Neural crest cell (in vitro differentiated cells): ENCODE results near the gene MBD1. TPM values are rescaled to one million over a fixed set of nuclear protein-coding genes. Genes with fewer than 3 reads are reported as not detected.

Experiments
- DNase-seq: peaks from one replicate; pipeline ENCODE4 v3.0.0; 2021; ENCODE audit warnings: low read depth, mixed read lengths, low spot score
- H3K27ac Mint-ChIP-seq: one replicate; pipeline ENCODE4 v1.8.0; 2021; ENCODE audit warnings: mild to moderate bottlenecking, mixed read lengths; ENCODE audit not compliant: unreplicated experiment
- H3K27me3 Mint-ChIP-seq: 2 replicates; pipeline ENCODE4 v1.8.0; 2021; ENCODE audit warnings: low read depth, mild to moderate bottlenecking, mixed read lengths
- H3K36me3 Mint-ChIP-seq: 2 replicates; pipeline ENCODE4 v1.8.0; 2021; ENCODE audit warnings: low read depth, mild to moderate bottlenecking, mixed read lengths
- H3K4me1 Mint-ChIP-seq: 2 replicates; pipeline ENCODE4 v1.8.0; 2021; ENCODE audit warnings: mixed read lengths
- H3K4me3 Mint-ChIP-seq: one replicate; pipeline ENCODE4 v1.8.0; 2021; ENCODE audit warnings: mild to moderate bottlenecking, mixed read lengths
- H3K9me3 Mint-ChIP-seq: 2 replicates; pipeline ENCODE4 v1.8.0; 2021; ENCODE audit warnings: mixed read lengths
- total RNA-seq: library from RNA; stranded (reverse); gene quantifications from 2 replicates; pipeline ENCODE4 v1.2.1, GENCODE V29; 2021
- TF ChIP-seq, protein P1 (sequence below): fragments of 200-600 bp; sonication (generic); conservative IDR thresholded peaks from 2 replicates; pipeline ENCODE4 v1.5.0; 2021; ENCODE audit warnings: antibody characterized with exemption, mild to moderate bottlenecking

Gene MBD1
- total RNA-seq, 1 donor from 2014 or later: 77.2 TPM

DNA sequence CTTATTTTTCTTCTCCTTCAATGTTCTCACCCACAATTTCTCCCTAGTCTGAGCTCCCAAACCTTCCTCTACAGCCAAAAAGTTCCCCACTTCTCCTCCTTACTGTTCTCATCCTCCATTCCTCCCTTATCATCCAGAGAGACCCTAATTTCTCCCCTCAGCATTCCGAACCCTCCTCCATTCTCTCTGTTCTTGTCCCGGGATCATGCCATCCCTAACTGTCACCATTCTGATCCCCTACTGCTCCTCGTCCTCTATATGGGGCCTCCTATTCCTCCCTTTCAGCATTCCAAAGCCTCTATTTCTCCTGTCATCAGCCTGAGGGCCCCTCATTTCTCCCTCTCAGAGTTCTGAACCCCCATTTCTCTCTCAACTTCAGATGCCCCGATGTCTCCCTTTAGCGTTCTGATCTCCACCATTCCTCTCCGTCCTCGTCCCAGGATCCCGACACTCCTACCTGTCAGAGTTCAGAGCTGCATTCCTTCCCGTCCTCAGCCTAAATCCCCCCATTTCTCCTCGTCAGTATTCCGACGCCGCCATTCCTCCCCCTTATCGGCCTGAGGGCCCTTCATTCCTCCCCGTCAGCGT, 522 bp downstream of the MBD1 start:
- peaks cover 26% of the 10 kb centered on the region for H3K36me3 Mint-ChIP-seq

DNA sequence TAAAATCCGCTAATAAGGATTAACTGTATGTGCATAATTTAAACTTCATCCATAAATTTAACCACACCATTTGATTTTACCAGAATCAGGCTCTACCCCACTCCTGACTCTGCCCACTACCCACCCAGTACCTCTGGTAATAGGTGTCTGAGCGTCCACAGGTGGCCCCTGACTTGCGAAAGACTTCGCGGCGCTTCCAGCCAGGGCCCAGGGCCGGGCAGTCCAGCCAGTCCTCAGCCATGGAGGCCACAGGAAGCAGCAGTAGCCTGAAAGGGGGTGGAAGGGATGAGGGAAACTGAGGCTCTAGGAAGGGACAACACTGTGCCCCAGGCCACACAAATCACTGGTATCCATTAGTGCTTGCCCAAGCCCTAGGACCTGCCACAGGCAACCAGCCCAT, 1.6 kb downstream of the MBD1 start:
- Mint-ChIP-seq H3K36me3 (peaks cover 28% of the 10 kb centered on the region), H3K27ac (no peak overlapping the region), H3K4me1 (peaks cover 22% of the 10 kb centered on the region), H3K9me3 (no peaks in the 10 kb centered on the region), H3K27me3 (no peaks in the 10 kb centered on the region), H3K4me3 (peak overlapping the region; percentile 97)
- TF ChIP-seq, protein P1, sequence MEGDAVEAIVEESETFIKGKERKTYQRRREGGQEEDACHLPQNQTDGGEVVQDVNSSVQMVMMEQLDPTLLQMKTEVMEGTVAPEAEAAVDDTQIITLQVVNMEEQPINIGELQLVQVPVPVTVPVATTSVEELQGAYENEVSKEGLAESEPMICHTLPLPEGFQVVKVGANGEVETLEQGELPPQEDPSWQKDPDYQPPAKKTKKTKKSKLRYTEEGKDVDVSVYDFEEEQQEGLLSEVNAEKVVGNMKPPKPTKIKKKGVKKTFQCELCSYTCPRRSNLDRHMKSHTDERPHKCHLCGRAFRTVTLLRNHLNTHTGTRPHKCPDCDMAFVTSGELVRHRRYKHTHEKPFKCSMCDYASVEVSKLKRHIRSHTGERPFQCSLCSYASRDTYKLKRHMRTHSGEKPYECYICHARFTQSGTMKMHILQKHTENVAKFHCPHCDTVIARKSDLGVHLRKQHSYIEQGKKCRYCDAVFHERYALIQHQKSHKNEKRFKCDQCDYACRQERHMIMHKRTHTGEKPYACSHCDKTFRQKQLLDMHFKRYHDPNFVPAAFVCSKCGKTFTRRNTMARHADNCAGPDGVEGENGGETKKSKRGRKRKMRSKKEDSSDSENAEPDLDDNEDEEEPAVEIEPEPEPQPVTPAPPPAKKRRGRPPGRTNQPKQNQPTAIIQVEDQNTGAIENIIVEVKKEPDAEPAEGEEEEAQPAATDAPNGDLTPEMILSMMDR: no peak
- DNase-seq: no peak

More for the DNA sequence above, 522 bp downstream of the MBD1 start:
- peak overlapping the region; percentile 96 for H3K27ac Mint-ChIP-seq
- no peak for DNase-seq
- H3K4me3 Mint-ChIP-seq: peak overlapping the region; percentile 97
- H3K27me3 Mint-ChIP-seq: no peaks in the 10 kb centered on the region
- TF ChIP-seq, protein P1: no peak
- peaks cover 22% of the 10 kb centered on the region for H3K4me1 Mint-ChIP-seq
- H3K9me3 Mint-ChIP-seq: no peaks in the 10 kb centered on the region

DNA sequence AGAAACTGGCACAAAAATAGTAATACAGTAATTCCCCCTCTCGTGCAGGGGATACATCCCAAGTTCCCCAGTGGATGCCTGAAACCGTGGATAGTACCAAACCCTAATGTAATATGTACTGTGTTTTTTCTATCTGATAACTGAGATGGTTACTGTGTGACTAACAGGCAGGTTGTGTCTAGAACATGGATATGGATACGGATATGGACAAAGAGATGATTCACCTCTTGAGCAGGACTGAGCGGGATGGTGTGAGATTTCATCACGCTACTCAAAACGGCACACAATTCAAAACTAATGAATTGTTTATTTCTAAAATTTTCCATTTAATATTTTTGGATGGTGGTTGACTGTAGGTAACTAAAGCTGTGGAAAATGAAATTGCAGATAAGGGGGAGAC, 3.4 kb downstream of the MBD1 start:
- DNase-seq: no peak
- H3K9me3 Mint-ChIP-seq: no peaks in the 10 kb centered on the region
- TF ChIP-seq, protein P1: no peak
- no peak overlapping the region for H3K4me3 Mint-ChIP-seq
- no peaks in the 10 kb centered on the region for H3K27me3 Mint-ChIP-seq
- H3K27ac Mint-ChIP-seq: no peak overlapping the region
- peaks cover 23% of the 10 kb centered on the region for H3K36me3 Mint-ChIP-seq
- H3K4me1 Mint-ChIP-seq: peaks cover 22% of the 10 kb centered on the region

DNA sequence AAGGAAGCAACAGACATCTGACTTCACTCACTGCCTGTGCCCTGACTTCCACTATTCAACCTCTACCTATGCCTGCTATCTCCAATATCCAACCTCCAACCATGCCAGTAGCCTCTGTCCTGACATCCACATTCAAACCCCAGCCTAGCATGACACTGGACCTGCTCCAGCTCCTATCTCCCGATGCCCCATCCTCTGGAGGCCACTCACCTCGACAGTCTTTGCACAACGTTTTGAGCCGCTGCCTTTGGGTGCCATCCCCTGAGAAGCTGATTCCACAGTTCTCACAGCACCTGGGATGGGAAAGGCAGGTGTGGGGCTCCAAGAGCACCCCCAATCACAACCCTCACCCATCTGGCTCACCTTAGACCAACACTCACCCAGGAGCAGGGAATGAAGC, 4.9 kb downstream of the MBD1 start:
- peaks cover 21% of the 10 kb centered on the region for H3K4me1 Mint-ChIP-seq
- H3K36me3 Mint-ChIP-seq: peaks cover 21% of the 10 kb centered on the region
- no peak for DNase-seq
- TF ChIP-seq, protein P1: no peak
- no peaks in the 10 kb centered on the region for H3K9me3 Mint-ChIP-seq
- no peaks in the 10 kb centered on the region for H3K27me3 Mint-ChIP-seq
- no peak overlapping the region for H3K27ac Mint-ChIP-seq
- H3K4me3 Mint-ChIP-seq: no peak overlapping the region

DNA sequence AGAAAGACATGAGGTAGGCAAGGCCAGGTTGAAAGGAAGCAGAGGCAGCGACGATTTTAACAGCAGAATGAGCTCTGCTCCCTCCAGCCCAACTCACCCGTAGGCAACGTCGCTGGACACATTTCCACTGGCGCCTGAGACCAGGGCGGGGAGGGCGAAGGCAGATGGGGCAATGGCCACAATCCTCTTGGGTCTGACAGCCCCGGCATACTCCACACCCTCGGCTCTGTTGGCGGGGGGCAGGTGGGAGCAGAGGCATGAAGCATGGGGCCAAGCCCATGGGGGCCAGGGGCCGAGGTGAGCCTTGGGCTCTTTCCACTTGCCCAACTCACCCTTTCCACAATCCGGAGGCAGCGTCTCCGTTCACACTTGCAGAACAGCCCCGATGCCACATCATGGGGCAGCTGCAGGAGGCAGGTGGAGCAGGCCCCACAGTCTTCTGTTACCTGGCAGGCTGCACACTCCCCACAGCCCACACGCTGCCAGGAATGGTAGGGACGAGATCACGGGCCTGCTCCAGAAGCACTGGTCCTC, 5.8 kb downstream of the MBD1 start:
- no peak for DNase-seq
- Mint-ChIP-seq H3K27me3 (no peaks in the 10 kb centered on the region), H3K36me3 (peaks cover 25% of the 10 kb centered on the region), H3K9me3 (no peaks in the 10 kb centered on the region), H3K4me1 (peaks cover 13% of the 10 kb centered on the region), H3K27ac (no peak overlapping the region), H3K4me3 (no peak overlapping the region)
- TF ChIP-seq, protein P1: no peak
